K562 (cell line): Measurements from ENCODE around the gene DPY19L1. TPM values are rescaled to one million over a fixed set of nuclear protein-coding genes. Genes with fewer than 3 reads are reported as not detected.
"Not testable (repeated sequence)": the region's sequence is repeated elsewhere in the genome, so short reads cannot be mapped to it uniquely, and the experiment has no call there.

Experiments used
- ATAC-seq: fragments of 200-7000 bp; cut with Tn5 transposase; 3 replicates; pipeline ENCODE4 v1.9.1; 2020; ENCODE audit warnings: moderate library complexity
- BruUV-seq: library from RNA; stranded (reverse); fragments of 400-500 nt; replicated peaks from 2 replicates; lab custom pipeline; 2021; lab: Mats Ljungman, UMichigan
- CTCF ChIA-PET: fragments of 300-600 bp; formaldehyde crosslinking; extraction: SDS; loops from one replicate; lab custom pipeline; 2021; ENCODE audit warnings: low intra/inter-chr PET ratio; lab: Yijun Ruan, JAX
- POLR2A ChIA-PET: fragments of 300-600, 350-650 bp; sonication (Branson Sonifier 250); formaldehyde crosslinking; extraction: SDS; loops from one replicate; lab custom pipeline; 2021; ENCODE audit warnings: antibody characterized with exemption, inconsistent platforms; lab: Yijun Ruan, JAX
- DNase-seq, 4 experiments: peaks; one replicate each; pipeline versions ENCODE4 v3.0.0 to v3.0.0-alpha.2; 2011 to 2018; ENCODE audit warnings: low spot score in 3 of 4, mixed read lengths in 3 of 4; ENCODE audit errors: extremely low read depth in 1 of 4
- FAIRE-seq: peaks from 2 replicates; lab custom pipeline; 2011; peaks lifted over from hg19 to GRCh38; lab: Jason Lieb, UNC
- H2AFZ ChIP-seq: 2 replicates; pipeline ENCODE4 v1.6.0; 2011; ENCODE audit warnings: low read depth, low read length, control low read depth, inconsistent platforms
- H3K27ac ChIP-seq: fragments of 200-600 bp; 3 replicates; pipeline ENCODE4 v1.8.0; 2011; ENCODE audit warnings: low read depth, mild to moderate bottlenecking, control low read depth, inconsistent platforms, low read length, moderate library complexity, mixed read lengths; ENCODE audit errors: extremely low read depth
- H3K27me3 ChIP-seq, 2 experiments: fragments of 300-600 bp in 1 of 2; 2 replicates in 1 of 2; 3 replicates in 1 of 2; pipeline versions ENCODE4 v1.6.0 to v1.8.0; 2011; ENCODE audit warnings: inconsistent platforms in 2 of 2, low read length in 2 of 2, mild to moderate bottlenecking in 1 of 2, mixed read lengths in 1 of 2, moderate library complexity in 1 of 2; ENCODE audit not compliant: control insufficient read depth in 2 of 2, insufficient read depth in 2 of 2
- H3K36me3 ChIP-seq: fragments of 300-600 bp; 3 replicates; pipeline ENCODE4 v1.8.0; 2011; ENCODE audit warnings: mild to moderate bottlenecking, low read length, inconsistent platforms; ENCODE audit not compliant: control insufficient read depth, insufficient read depth
- H3K4me1 ChIP-seq, 2 experiments: fragments of 200-600 bp in 1 of 2; replicated peaks in 1 of 2; 2 replicates in 1 of 2; 3 replicates in 1 of 2; pipeline versions ENCODE4 v1.5.1 to v1.8.0; 2011; ENCODE audit warnings: inconsistent platforms in 2 of 2, low read length in 2 of 2, mild to moderate bottlenecking in 1 of 2, mixed read lengths in 1 of 2, moderate library complexity in 1 of 2; ENCODE audit not compliant: control insufficient read depth in 2 of 2, insufficient read depth in 2 of 2
- H3K4me2 ChIP-seq: 2 replicates; pipeline ENCODE4 v1.6.1; 2011; ENCODE audit warnings: low read length, control low read depth, inconsistent platforms, mixed read lengths; ENCODE audit not compliant: insufficient read depth
- H3K4me3 ChIP-seq: fragments of 200-600 bp; sonication (generic), shearing (Covaris generic); 2 replicates; pipeline ENCODE4 v1.5.1; 2016; ENCODE audit warnings: control low read depth, inconsistent platforms
- H3K79me2 ChIP-seq: fragments of 200-600 bp; 3 replicates; pipeline ENCODE4 v1.8.0; 2011; ENCODE audit warnings: low read length, inconsistent platforms; ENCODE audit not compliant: control insufficient read depth, insufficient read depth
- H3K9ac ChIP-seq, 2 experiments: 2 replicates each; pipeline versions ENCODE4 v1.6.0 to v1.6.1; 2011; ENCODE audit warnings: low read depth in 2 of 2, low read length in 2 of 2, control low read depth in 1 of 2, inconsistent platforms in 1 of 2, mild to moderate bottlenecking in 1 of 2, mixed read lengths in 1 of 2; ENCODE audit not compliant: insufficient read depth in 1 of 2
- H3K9me1 ChIP-seq: one replicate; pipeline ENCODE4 v1.6.0; 2011; ENCODE audit warnings: inconsistent platforms, mild to moderate bottlenecking, low read length, moderate library complexity; ENCODE audit not compliant: control insufficient read depth, insufficient read depth
- H3K9me3 ChIP-seq: replicated peaks from 2 replicates; pipeline ENCODE4 v1.5.1; 2011; ENCODE audit warnings: low read depth, low read length, inconsistent platforms; ENCODE audit not compliant: control insufficient read depth, insufficient read depth
- H4K20me1 ChIP-seq: replicated peaks from 2 replicates; pipeline ENCODE4 v1.6.1; 2011; ENCODE audit warnings: low read length, inconsistent platforms, mixed read lengths; ENCODE audit not compliant: control insufficient read depth, insufficient read depth
- SNRNP70 ChIP-seq: fragments of 200-400 bp; formaldehyde crosslinking; optimal IDR thresholded peaks from 2 replicates; pipeline ENCODE3; 2017; ENCODE audit warnings: low read depth, low read length
- WGBS: fragments of 100-300 bp; shearing (Covaris generic); methylation state at CpG from one replicate; pipeline ENCODE4 v1.1.6; 2016; ENCODE audit warnings: low coverage, mixed read lengths; ENCODE audit not compliant: insufficient coverage; ENCODE audit errors: missing lambda C conversion rate; 5-methylcytosine and 5-hydroxymethylcytosine counted together
- in situ Hi-C: fragments of 300-500 bp; cut with MboI; formaldehyde crosslinking; loops from 4 replicates; pipeline ENCODE4 v1.15.0; 2018; ENCODE audit warnings: inconsistent platforms, mixed read lengths
- intact Hi-C: fragments of 100-400 bp; cut with micrococcal nuclease; formaldehyde crosslinking; loops from 2 replicates; pipeline ENCODE4 v1.14.2; 2022
- polyA plus RNA-seq, 8 experiments: library from polyadenylated mRNA; depleted of rRNA in 4 of 8; stranded (reverse) in 5 of 8; unstranded in 3 of 8; fragments of >200 nt; fragmentation: Nextera tagmentation in 2 of 8; fragmentation: Illumina TruSeq in 1 of 8; extraction: Ambion mirVana in 2 of 8; extraction: Trizol in 1 of 8; gene quantifications; 2 replicates each; pipeline versions ENCODE4 v1.2.1 to v1.2.3, GENCODE V29; 2011 to 2014; ENCODE audit warnings: inconsistent platforms in 1 of 8, missing spikeins in 1 of 8
- total RNA-seq, 7 experiments: library from RNA; depleted of rRNA in 6 of 7; stranded (reverse); fragments of >200 nt in 6 of 7; fragmentation: Illumina TruSeq in 2 of 7; extraction: Trizol in 2 of 7; gene quantifications; 2 replicates each; pipeline versions ENCODE4 v1.2.1 to v1.2.3, GENCODE V29; 2011 to 2021; ENCODE audit warnings: low replicate concordance in 1 of 7

DPY19L1 gene
- total and polyA plus RNA-seq, 9 of the 15 experiments (the other 6 are each of a cell fraction or from before 2014, with no cell fraction given), result 4.0 to 34.3 (median 22.1) TPM

GRCh38 chr7:34949361-34949760, 87.9 kb downstream of the DPY19L1 start:
- H3K9ac ChIP-seq, result no peak overlapping the region
- FAIRE-seq, result no peak
- no peaks in the 10 kb centered on the region for H3K9me3 ChIP-seq
- no TSS peak for BruUV-seq
- H3K27me3 ChIP-seq, result no peaks in the 10 kb centered on the region
- POLR2A ChIA-PET, result no interaction called here
- peaks cover 3% of the 10 kb centered on the region; the same call in 1 of the 3 replicates for H3K36me3 ChIP-seq
- no peak overlapping the region for H3K27ac ChIP-seq
- no peak for DNase-seq
- no peaks in the 10 kb centered on the region for H3K4me1 ChIP-seq
- H3K9me1 ChIP-seq, result no peaks in the 10 kb centered on the region
- no peak for ATAC-seq
- no peak overlapping the region for H2AFZ ChIP-seq
- intact Hi-C loops, result no loop called here
- TF ChIP-seq SNRNP70, result no peak
- H3K79me2 ChIP-seq, result no peaks in the 10 kb centered on the region
- in situ Hi-C loops, result no loop called here
- CTCF ChIA-PET, result no interaction called here
- H3K4me3 ChIP-seq, result no peak overlapping the region
- H4K20me1 ChIP-seq, result no peaks in the 10 kb centered on the region
- no peak overlapping the region for H3K4me2 ChIP-seq

- H3K4me2 ChIP-seq, H3K36me3 ChIP-seq, CTCF ChIA-PET, H3K79me2 ChIP-seq, H3K4me3 ChIP-seq, in situ Hi-C loops, H3K9ac ChIP-seq, H3K27ac ChIP-seq, H2AFZ ChIP-seq, H3K27me3 ChIP-seq, H4K20me1 ChIP-seq, H3K9me3 ChIP-seq, POLR2A ChIA-PET, intact Hi-C loops, FAIRE-seq, DNase-seq, H3K9me1 ChIP-seq, BruUV-seq, H3K4me1 ChIP-seq, ATAC-seq: not testable (repeated sequence)
- WGBS, result 44% methylated on average over 2 of the region's 2 CpGs
Observed at GRCh38 chr7:34947427-34947826, 89.9 kb downstream of the DPY19L1 start.
